IMR-90 (cell line): ENCODE measurements around the gene EPHA2. TPM values are rescaled to one million over a fixed set of nuclear protein-coding genes. Genes with fewer than 3 reads are reported as not detected.

Source experiments
- ATAC-seq: fragments of 200-7000 bp; cut with Tn5 transposase; 2 replicates; pipeline ENCODE4 v1.9.1; 2020; ENCODE audit warnings: low read depth, mild to moderate bottlenecking, moderate library complexity
- BruUV-seq: library from RNA; stranded (reverse); fragments of 400-500 nt; replicated peaks from 2 replicates; lab custom pipeline; 2021; lab: Mats Ljungman, UMichigan
- CTCF ChIA-PET: fragments of 300-600 bp; formaldehyde crosslinking; extraction: SDS; loops from one replicate; lab custom pipeline; 2021; ENCODE audit warnings: antibody characterized with exemption; lab: Yijun Ruan, JAX
- POLR2A ChIA-PET: fragments of 300-600 bp; sonication (Branson Sonifier 250); formaldehyde crosslinking; loops from one replicate; lab custom pipeline; 2022; ENCODE audit warnings: antibody characterized with exemption; ENCODE audit not compliant: unreplicated experiment; lab: Charles Lee
- DNase-seq: peaks from one replicate; pipeline ENCODE4 v3.0.0; 2013
- H2AFZ ChIP-seq: replicated peaks from 2 replicates; pipeline ENCODE3; 2013; ENCODE audit warnings: low read length, mild to moderate bottlenecking; ENCODE audit not compliant: poor library complexity
- H2AK5ac ChIP-seq: 2 replicates; pipeline ENCODE4 v1.6.1; 2013; ENCODE audit warnings: low read depth, low read length, inconsistent platforms
- H2AK9ac ChIP-seq: replicated peaks from 2 replicates; pipeline ENCODE3; 2013; ENCODE audit warnings: mild to moderate bottlenecking, low read depth, low read length, moderate library complexity; ENCODE audit not compliant: poor library complexity
- H2BK120ac ChIP-seq: 2 replicates; pipeline ENCODE4 v1.6.1; 2013; ENCODE audit warnings: low read depth, low read length, inconsistent platforms
- H2BK15ac ChIP-seq: 3 replicates; pipeline ENCODE4 v1.6.1; 2013; ENCODE audit warnings: low read depth, low read length, inconsistent platforms
- H2BK20ac ChIP-seq: 2 replicates; pipeline ENCODE4 v1.6.1; 2013; ENCODE audit warnings: low read depth, mild to moderate bottlenecking, inconsistent platforms, low read length, moderate library complexity
- H2BK5ac ChIP-seq: 2 replicates; pipeline ENCODE4 v1.6.1; 2013; ENCODE audit warnings: mild to moderate bottlenecking, low read depth, low read length, inconsistent platforms; ENCODE audit not compliant: poor library complexity, severe bottlenecking
- H3K14ac ChIP-seq: replicated peaks from 2 replicates; pipeline ENCODE4 v1.6.1; 2013; ENCODE audit warnings: low read depth, low read length, inconsistent platforms
- H3K18ac ChIP-seq: 2 replicates; pipeline ENCODE4 v1.6.1; 2013; ENCODE audit warnings: low read depth, low read length, control low read depth
- H3K23ac ChIP-seq: 2 replicates; pipeline ENCODE4 v1.6.1; 2013; ENCODE audit warnings: low read depth, low read length, inconsistent platforms
- H3K27ac ChIP-seq: 2 replicates; pipeline ENCODE4 v1.5.1; 2013; ENCODE audit warnings: mild to moderate bottlenecking, control low read depth, low read length; ENCODE audit not compliant: insufficient read depth
- H3K27me3 ChIP-seq: 2 replicates; pipeline ENCODE4 v1.6.1; 2013; ENCODE audit warnings: low read length; ENCODE audit not compliant: control insufficient read depth, insufficient read depth
- H3K36me3 ChIP-seq: 2 replicates; pipeline ENCODE4 v1.6.1; 2013; ENCODE audit warnings: low read length, mixed read lengths; ENCODE audit not compliant: control insufficient read depth, insufficient read depth
- H3K4ac ChIP-seq: 2 replicates; pipeline ENCODE4 v1.6.1; 2013; ENCODE audit warnings: low read depth, low read length, inconsistent platforms
- H3K4me1 ChIP-seq: 2 replicates; pipeline ENCODE4 v1.6.1; 2013; ENCODE audit warnings: low read length, mixed read lengths; ENCODE audit not compliant: control insufficient read depth, insufficient read depth
- H3K4me2 ChIP-seq: 2 replicates; pipeline ENCODE4 v1.6.1; 2013; ENCODE audit warnings: low read depth, mild to moderate bottlenecking, control low read depth, low read length, moderate library complexity
- H3K4me3 ChIP-seq: 2 replicates; pipeline ENCODE4 v1.5.1; 2013; ENCODE audit warnings: low read depth, mild to moderate bottlenecking, control low read depth, low read length, moderate library complexity; ENCODE audit not compliant: insufficient read depth
- H3K56ac ChIP-seq: 2 replicates; pipeline ENCODE4 v1.6.1; 2013; ENCODE audit warnings: low read length, inconsistent platforms; ENCODE audit not compliant: insufficient read depth; ENCODE audit errors: extremely low read depth
- H3K79me1 ChIP-seq, 2 experiments: 2 replicates each; pipeline ENCODE4 v1.6.1; 2013; ENCODE audit warnings: low read length in 2 of 2, inconsistent platforms in 1 of 2, low read depth in 1 of 2
- H3K9ac ChIP-seq: 2 replicates; pipeline ENCODE4 v1.6.1; 2013; ENCODE audit warnings: low read depth, low read length, control low read depth
- H3K9me1 ChIP-seq: 2 replicates; pipeline ENCODE4 v1.6.1; 2013; ENCODE audit warnings: low read length, inconsistent platforms; ENCODE audit not compliant: insufficient read depth
- H3K9me3 ChIP-seq: 2 replicates; pipeline ENCODE4 v1.6.1; 2013; ENCODE audit warnings: low read length; ENCODE audit not compliant: control insufficient read depth, insufficient read depth
- H4K20me1 ChIP-seq: 2 replicates; pipeline ENCODE4 v1.6.1; 2013; ENCODE audit warnings: low read length, inconsistent platforms; ENCODE audit not compliant: insufficient read depth
- H4K5ac ChIP-seq: 2 replicates; pipeline ENCODE4 v1.6.1; 2013; ENCODE audit warnings: mild to moderate bottlenecking, low read depth, low read length, control low read depth
- H4K8ac ChIP-seq, 2 experiments: 2 replicates each; pipeline ENCODE4 v1.6.1; 2013; ENCODE audit warnings: low read depth in 2 of 2, low read length in 2 of 2, control low read depth in 1 of 2, inconsistent platforms in 1 of 2
- H4K91ac ChIP-seq: 2 replicates; pipeline ENCODE4 v1.6.1; 2013; ENCODE audit warnings: low read depth, low read length, inconsistent platforms; ENCODE audit not compliant: insufficient read depth
- NFE2L2 ChIP-seq: fragments of 150-350 bp; IDR thresholded peaks from 2 replicates; pipeline ENCODE4 v1.6.1; 2016; ENCODE audit warnings: low read depth, mild to moderate bottlenecking, low read length
- WGBS, 2 experiments: methylation state at CpG; one replicate each; pipeline versions ENCODE4 v1.1.5 to v1.1.7; 2013; ENCODE audit warnings: missing lambda C conversion rate in 2 of 2; ENCODE audit not compliant: insufficient read length in 1 of 2; ENCODE audit errors: extremely low coverage in 2 of 2; 5-methylcytosine and 5-hydroxymethylcytosine counted together
- dilution Hi-C: fragments of 300-500 bp; cut with HindIII; formaldehyde crosslinking; loops from one replicate; pipeline ENCODE4 v1.14.3; 2018; ENCODE audit warnings: low sequenced_read_pairs; ENCODE audit not compliant: unreplicated experiment
- in situ Hi-C: fragments of 300-500 bp; cut with MboI; formaldehyde crosslinking; loops from 3 replicates; pipeline ENCODE4 v1.14.3; 2019; ENCODE audit warnings: low sequenced_read_pairs, inconsistent platforms, mixed read lengths
- intact Hi-C: fragments of 100-400 bp; cut with micrococcal nuclease; formaldehyde crosslinking; loops from 2 replicates; pipeline ENCODE4 v1.10.0; 2022
- polyA plus RNA-seq, 3 experiments: library from polyadenylated mRNA; depleted of rRNA; stranded (reverse); fragments of >200 nt; gene quantifications; 2 replicates each; pipeline ENCODE4 v1.2.3, GENCODE V29; 2012; ENCODE audit warnings: low replicate concordance in 1 of 3
- total RNA-seq: library from RNA; depleted of rRNA; stranded (reverse); fragments of >200 nt; gene quantifications from 2 replicates; pipeline ENCODE4 v1.2.3, GENCODE V29; 2012
- TF ChIP-seq, protein P1 (sequence below): fragments of 150-350 bp; IDR thresholded peaks from 2 replicates; pipeline ENCODE4 v1.6.1; 2017; ENCODE audit warnings: mild to moderate bottlenecking, antibody characterized with exemption, low read length, low read depth

The EPHA2 gene
- total and polyA plus RNA-seq, 2 of the 4 experiments (the other 2 are of a cell fraction), result 24.0 to 72.6 TPM

- intact Hi-C loops, result no loop called here
- DNase-seq, result no peak
Observed at GRCh38 chr1:16090076-16090826, 65.6 kb downstream of the EPHA2 start.

More at GRCh38 chr1:16090076-16090826, 65.6 kb downstream of the EPHA2 start:
- peak overlapping the region; percentile 68; the same call in 1 of the 2 replicates for H2AK5ac ChIP-seq
- H2BK5ac ChIP-seq, result no peak overlapping the region
- no peaks in the 10 kb centered on the region for H3K9me1 ChIP-seq
- H4K8ac ChIP-seq, result no peak overlapping the region
- no TSS peak for BruUV-seq
- H3K9ac ChIP-seq, result no peak overlapping the region
- H3K27me3 ChIP-seq, result no peaks in the 10 kb centered on the region; the same call in 1 of the 2 replicates
- no peak overlapping the region for H3K4me3 ChIP-seq
- H2BK120ac ChIP-seq, result no peak overlapping the region
- in situ Hi-C loops, result no loop called here
- H3K23ac ChIP-seq, result no peak overlapping the region
- H2BK15ac ChIP-seq, result no peak overlapping the region
- dilution Hi-C loops, result no loop called here
- H4K20me1 ChIP-seq, result no peaks in the 10 kb centered on the region
- no peak overlapping the region for H3K14ac ChIP-seq
- no peak overlapping the region for H3K4ac ChIP-seq
- no peak for ATAC-seq
- H4K5ac ChIP-seq, result no peak overlapping the region
- H3K79me1 ChIP-seq, result no peaks in the 10 kb centered on the region
- no peak overlapping the region for H4K91ac ChIP-seq
- no peak overlapping the region for H3K56ac ChIP-seq
- no peaks in the 10 kb centered on the region for H3K9me3 ChIP-seq
- no CpG with 5 or more reads among the region's 5 CpGs for WGBS, 2 experiments
- H3K4me1 ChIP-seq, result peaks cover 8% of the 10 kb centered on the region
- ChIA-PET POLR2A (no interaction called here), CTCF (no interaction called here)
- H3K18ac ChIP-seq, result no peak overlapping the region
- H3K36me3 ChIP-seq, result no peaks in the 10 kb centered on the region
- no peak overlapping the region for H2BK20ac ChIP-seq
- peak overlapping the region; percentile 70 for H2AFZ ChIP-seq
- no peak overlapping the region for H3K27ac ChIP-seq
- no peak overlapping the region for H3K4me2 ChIP-seq
- no peak overlapping the region for H2AK9ac ChIP-seq
- TF ChIP-seq NFE2L2, result no peak
- TF ChIP-seq, protein P1, sequence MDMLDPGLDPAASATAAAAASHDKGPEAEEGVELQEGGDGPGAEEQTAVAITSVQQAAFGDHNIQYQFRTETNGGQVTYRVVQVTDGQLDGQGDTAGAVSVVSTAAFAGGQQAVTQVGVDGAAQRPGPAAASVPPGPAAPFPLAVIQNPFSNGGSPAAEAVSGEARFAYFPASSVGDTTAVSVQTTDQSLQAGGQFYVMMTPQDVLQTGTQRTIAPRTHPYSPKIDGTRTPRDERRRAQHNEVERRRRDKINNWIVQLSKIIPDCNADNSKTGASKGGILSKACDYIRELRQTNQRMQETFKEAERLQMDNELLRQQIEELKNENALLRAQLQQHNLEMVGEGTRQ, result no peak
